Hepatocyte (in vitro differentiated cells): ENCODE data around the gene SLC10A3.

ENCODE experiments used
- EZH2 ChIP-seq: fragments of 200-600 bp; sonication (generic); IDR thresholded peaks from 2 replicates; pipeline ENCODE4 v1.6.1; 2016; ENCODE audit warnings: antibody characterized with exemption, mild to moderate bottlenecking, borderline replicate concordance
- EZH2phosphoT487 ChIP-seq: fragments of 200-600 bp; sonication (generic); IDR thresholded peaks from one replicate; pipeline ENCODE4 v1.6.1; 2018; ENCODE audit warnings: antibody characterized with exemption, mild to moderate bottlenecking, low read depth, moderate library complexity; ENCODE audit not compliant: unreplicated experiment, severe bottlenecking
- TF ChIP-seq, protein P1 (sequence below): fragments of 200-600 bp; sonication (generic); IDR thresholded peaks from 2 replicates; pipeline ENCODE4 v1.5.1; 2016; ENCODE audit warnings: antibody characterized with exemption, mild to moderate bottlenecking; ENCODE audit not compliant: poor library complexity

DNA sequence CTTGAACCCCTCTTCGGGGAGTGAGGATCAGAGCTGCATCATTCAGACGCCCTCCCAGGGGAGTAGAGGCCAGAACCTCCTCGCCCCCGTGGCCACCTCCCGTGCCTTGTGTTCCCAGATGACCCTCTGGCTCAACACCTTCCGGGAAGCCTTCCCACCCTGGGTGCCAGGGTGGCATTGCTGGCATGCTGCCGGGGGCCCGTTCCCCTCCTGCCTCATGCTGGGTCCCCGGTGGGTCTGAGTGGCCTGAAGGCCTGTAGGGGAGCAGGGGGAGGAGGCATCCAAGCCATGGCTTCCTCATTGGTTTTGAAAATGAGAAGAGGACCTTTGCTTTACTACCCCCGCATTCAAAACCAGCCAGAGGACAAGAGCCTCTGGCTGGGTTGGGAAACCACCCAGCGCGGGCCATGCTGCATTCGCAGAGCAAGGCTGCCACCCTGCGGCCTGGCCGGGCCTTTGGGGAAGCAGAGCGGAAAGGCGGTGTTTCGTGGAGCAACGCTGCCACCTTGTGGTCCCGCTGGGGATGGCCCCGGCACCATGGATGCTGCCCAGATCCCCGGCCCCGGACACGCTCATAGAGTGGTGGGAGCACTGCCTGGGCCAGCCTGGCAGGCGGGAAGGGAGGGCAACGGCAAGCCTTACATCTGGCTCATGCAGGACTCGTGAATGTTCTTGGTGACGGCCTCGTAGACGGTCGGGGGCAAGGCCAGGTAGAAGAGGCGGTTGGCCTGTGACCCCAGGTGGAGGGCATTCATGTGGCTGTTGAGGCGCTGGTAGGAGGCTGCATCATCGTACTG is 44.3 kb upstream of the SLC10A3 start:
- TF ChIP-seq, protein P1, sequence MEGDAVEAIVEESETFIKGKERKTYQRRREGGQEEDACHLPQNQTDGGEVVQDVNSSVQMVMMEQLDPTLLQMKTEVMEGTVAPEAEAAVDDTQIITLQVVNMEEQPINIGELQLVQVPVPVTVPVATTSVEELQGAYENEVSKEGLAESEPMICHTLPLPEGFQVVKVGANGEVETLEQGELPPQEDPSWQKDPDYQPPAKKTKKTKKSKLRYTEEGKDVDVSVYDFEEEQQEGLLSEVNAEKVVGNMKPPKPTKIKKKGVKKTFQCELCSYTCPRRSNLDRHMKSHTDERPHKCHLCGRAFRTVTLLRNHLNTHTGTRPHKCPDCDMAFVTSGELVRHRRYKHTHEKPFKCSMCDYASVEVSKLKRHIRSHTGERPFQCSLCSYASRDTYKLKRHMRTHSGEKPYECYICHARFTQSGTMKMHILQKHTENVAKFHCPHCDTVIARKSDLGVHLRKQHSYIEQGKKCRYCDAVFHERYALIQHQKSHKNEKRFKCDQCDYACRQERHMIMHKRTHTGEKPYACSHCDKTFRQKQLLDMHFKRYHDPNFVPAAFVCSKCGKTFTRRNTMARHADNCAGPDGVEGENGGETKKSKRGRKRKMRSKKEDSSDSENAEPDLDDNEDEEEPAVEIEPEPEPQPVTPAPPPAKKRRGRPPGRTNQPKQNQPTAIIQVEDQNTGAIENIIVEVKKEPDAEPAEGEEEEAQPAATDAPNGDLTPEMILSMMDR, result peak; percentile 88
- TF ChIP-seq EZH2 (no peak), EZH2phosphoT487 (no peak)
